Measurements from ENCODE around the gene CLPSL1. TPM values are rescaled to one million over a fixed set of nuclear protein-coding genes. Genes with fewer than 3 reads are reported as not detected.
A peak's percentile ranks its signal among the peaks of the same experiment; 100 is the strongest.
"Not testable (repeated sequence)": the region's sequence is repeated elsewhere in the genome, so short reads cannot be mapped to it uniquely, and the experiment has no call there.

CLPSL1 gene, protein sequence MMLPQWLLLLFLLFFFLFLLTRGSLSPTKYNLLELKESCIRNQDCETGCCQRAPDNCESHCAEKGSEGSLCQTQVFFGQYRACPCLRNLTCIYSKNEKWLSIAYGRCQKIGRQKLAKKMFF
- not detected for total RNA-seq
- long read RNA-seq = 0 reads

DNA sequence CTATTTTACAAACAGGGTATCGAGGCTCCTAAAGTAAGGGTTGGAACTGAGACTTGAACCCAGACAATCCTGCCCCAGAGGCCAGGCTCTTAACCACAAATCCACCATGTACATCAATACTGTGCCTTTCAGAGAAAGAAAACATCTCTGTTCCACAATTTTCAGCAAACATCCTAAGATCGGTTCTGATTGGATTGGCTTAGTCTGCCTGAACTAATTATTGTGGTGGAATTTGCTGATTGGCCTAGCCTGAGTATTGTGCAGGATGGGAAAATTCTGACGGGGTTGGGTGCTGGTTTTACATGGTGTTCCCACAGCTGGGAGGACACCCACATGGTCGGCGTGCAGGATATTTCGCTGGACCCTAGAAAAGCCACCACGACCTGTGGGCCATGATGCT lies at the start of gene CLPSL1:
CLPSL1 (plus strand) TSS at position 301 of the 400 bp plus-strand sequence; CDS start at position 393, 92 bp downstream.
- DNase-seq (no peak), ATAC-seq (no peak)
- intact Hi-C loops (cut with DNase I) = no loop called here

DNA sequence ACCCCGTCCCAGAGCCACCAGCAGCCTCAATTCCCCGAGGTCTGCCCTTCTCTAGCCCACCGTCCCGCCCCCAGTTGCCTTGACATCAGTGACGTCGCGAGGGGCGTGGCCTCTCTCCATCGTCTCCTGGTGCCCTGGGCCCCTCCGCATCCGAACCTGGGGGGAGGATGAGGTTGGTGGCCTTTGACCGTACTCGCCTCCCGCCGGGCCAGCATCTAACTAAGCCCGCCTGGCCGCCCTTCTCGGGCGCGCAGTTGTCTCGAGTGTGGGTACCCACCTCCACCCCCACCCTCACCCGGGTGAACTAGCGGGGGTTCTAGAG lies 49.4 kb upstream of the CLPSL1 start:
- intact Hi-C loops (cut with DNase I) = loop anchor here in 1 of 2 donors (5.0 kb wide), 1 partner anchor 129 kb away; no protein-coding TSS in a partner anchor
- DNase-seq = peak; percentile 99
- ATAC-seq = peak; percentile 60 to 64

DNA sequence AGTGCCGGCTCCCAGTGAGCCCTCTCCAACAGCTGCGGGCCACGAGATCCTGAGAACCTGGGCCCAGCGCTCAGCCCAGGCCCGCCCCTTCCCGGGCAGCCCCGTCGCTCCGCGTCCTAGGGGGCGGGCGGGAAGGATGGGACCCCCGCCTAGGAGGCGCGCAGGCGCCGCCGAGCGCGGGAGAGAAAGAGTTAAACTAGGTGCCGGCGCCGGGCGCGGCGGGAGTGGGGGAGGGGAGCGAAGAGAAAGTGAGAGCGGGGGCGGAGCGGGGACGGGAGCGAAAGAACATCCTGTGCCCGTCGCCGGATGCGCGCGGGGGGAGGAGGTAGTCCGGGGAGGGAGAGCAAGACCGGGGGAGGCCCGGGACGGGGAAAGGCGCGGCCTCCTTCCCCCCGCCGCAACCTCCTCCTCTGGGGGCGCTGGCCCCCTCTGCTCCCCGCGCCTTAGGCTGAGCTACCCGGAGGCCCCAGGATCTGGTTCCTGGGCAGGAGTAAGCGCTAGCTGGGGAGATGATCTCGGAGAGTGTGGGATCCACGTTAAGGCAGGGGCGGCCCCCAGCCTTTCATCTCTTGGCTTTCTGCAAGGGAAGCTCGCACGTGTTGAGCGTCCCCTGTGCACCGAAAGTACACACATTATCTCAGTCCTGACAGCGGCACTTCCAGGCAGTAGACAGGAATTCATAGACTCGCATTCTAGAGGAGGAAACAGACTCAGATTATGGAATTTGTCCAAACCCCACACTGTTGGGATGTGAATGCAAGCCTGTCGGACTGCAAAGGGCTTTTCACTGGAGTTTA lies 48.9 kb upstream of the CLPSL1 start:
- intact Hi-C loops (cut with DNase I) = loop anchor here in 1 of 2 donors (5.0 kb wide), 1 partner anchor 130 kb away; no protein-coding TSS in a partner anchor

DNA sequence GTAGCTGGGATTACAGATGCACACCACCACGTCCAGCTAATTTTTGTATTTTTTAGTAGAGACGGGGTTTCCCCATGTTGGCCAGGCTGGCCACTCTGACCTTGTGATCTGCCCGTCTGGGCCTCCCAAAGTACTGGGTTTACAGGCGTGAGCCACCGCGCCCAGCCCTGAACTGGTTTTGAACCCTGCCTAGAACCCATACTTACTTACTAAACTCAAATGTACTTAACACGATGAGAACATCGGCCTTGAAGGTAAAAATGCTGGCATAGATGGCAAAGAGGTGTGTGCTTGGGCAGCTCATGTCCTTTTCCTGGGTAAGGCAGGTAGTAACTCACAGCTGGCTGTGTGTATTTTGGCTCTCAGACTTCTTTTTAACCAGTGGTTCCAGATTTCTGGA lies 47.2 kb upstream of the CLPSL1 start:
- ATAC-seq = no peak
- no peak for DNase-seq
- intact Hi-C loops (cut with DNase I) = loop anchor here in 1 of 2 donors (5.0 kb wide), 1 partner anchor 131 kb away; no protein-coding TSS in a partner anchor

More for the DNA sequence above, 48.9 kb upstream of the CLPSL1 start:
- DNase-seq (peak; percentile 97), ATAC-seq (peak; percentile 66 to 71)

DNA sequence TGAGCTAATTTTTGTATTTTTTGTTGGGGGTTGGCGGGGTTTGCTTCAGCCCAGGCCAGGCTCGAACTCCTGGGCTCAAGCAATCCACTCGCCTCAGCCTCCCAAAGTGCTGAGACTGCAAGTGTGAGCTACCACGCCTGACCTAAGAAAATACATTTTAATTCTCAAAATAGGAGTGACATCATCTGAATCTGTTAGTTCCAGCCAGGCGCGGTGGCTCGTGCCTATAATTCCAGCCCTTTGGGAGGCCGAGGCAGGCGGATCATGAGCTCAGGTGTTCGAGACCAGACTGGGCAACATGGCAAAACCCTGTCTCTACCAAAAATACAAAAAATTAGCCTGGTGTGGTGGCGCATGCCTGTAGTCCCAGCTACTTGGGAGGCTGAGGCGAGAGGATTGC lies 46.5 kb upstream of the CLPSL1 start:
- not testable (repeated sequence) for ATAC-seq, DNase-seq
- intact Hi-C loops (cut with DNase I) = loop anchor here in 1 of 2 donors (5.0 kb wide), 1 partner anchor 132 kb away; no protein-coding TSS in a partner anchor

DNA sequence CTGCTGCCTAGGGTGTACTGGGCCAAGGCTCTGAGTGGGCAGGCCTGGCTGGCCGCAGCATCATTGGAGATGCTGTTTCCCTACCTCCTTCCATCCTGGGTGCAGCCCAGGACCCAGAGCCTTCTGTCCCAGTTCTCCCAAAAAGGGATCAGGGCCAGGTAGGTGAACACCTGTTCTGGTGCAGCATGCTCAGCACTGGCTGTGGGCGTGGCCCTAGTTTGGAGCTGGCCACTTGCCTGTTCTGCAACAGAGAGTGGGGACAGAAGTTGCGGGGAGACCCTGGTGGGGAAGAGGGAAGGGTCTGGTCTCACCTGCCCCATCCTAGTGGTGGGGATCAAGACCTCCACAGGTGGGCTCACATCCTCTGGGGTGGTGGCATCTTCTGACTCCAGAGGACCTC lies 45.4 kb upstream of the CLPSL1 start:
- no peak for ATAC-seq
- intact Hi-C loops (cut with DNase I) = no loop called here
- DNase-seq = no peak

DNA sequence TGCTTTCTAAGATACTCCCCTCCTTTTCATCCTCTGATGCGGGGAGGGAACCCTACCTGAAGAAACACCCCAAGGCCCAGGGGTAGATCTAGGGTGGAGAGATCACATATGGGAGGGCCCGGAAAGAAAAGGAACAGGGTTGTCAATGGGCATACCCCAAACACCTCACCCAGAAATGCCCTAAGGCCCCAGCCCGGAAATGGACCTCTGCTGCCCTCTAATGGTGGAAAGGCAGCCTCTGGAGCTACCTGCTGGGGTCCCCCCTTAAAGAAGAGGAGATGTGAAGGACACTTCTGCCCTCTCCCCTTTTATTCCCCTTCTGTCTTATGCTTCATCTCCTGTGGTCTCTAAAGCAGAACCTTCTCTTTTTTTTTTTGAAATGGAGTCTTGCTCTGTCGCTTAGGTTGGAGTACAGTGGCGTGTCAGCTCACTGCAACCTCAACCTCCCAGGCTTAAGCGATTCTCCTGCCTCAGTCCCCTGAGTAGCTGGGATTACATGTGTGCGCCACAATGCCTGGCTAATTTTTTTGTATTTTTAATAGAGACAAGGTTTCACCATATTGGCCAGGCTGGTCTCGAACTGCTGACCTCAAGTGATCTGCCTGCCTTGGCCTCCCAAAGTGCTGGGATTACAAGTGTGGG lies 44.4 kb upstream of the CLPSL1 start:
- intact Hi-C loops (cut with DNase I) = loop anchor here (2.0 kb wide), 2 partner anchors 154 to 214 kb away; no protein-coding TSS in a partner anchor
- ATAC-seq (peak; percentile 20 to 35), DNase-seq (peak; percentile 78)

DNA sequence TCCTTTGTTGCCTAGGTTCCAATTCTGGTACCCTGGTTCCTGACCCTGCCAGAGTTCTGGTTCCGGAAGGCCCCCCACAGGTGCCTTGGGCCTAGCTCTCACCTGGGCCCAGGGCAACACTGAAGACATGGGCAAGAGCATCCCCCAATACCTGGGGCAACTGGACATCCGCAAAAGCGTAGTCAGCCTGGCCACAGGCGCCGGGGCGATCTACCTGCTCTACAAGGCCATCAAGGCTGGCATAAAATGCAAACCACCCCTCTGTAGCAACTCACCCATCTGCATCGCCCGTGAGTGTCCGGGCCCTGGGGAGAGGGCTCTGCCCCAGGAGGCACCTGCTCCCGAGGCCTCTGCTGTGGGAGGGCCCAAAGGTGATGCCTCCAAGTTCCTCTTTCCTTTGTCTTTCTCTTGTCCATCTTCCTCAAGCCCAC lies 43.8 kb upstream of the CLPSL1 start, which contains the start of gene ARMC12:
ARMC12 (plus strand) TSS at position 51 of the 431 bp plus-strand sequence; CDS start at position 128, 77 bp downstream.
- no peak for ATAC-seq
- intact Hi-C loops (cut with DNase I) = loop anchor here (1.0 to 2.0 kb wide), 3 partner anchors 153 to 214 kb away; no protein-coding TSS in a partner anchor
- DNase-seq = no peak

DNA sequence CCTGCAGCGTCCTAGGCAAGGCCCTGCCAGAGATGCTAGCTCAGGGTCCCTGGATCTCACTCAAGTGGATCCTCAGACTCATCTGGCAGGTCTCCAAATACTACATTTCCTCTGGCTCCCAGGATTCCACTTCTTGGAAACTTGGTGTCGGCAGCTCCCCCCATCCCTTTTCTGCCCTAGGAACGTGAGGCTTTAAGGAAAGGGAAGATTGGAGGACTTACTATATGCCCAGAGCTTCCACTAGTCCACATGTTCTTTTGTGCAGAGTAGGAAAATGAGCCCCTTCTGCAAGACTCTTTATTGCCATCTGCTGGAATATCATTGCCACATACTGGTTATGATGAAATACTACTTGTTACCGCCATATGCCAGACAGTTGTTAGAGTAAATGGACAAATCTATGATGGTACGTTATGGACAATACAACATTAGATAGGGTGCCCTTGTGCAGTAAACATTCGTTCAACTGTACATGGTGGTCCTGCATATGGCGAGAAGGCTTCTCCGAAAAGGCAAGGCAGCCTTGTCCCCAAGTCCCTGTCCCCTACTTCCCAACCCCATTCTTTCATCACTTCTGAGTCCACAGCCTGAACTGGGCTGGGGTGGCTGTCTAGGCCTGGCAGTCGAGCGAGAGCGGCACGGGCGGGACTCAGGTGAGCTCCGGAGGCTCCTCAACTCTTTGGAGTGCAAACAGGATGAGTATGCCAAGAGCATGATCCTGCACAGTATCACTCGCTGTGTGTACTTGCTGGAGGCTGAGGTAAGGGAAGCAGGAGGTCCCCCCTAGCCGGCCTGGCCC lies 43.2 kb upstream of the CLPSL1 start:
- intact Hi-C loops (cut with DNase I) = loop anchor here (1.0 to 2.0 kb wide), 3 partner anchors 153 to 215 kb away; no protein-coding TSS in a partner anchor
- DNase-seq (no peak), ATAC-seq (peak; percentile 83 to 84)

DNA sequence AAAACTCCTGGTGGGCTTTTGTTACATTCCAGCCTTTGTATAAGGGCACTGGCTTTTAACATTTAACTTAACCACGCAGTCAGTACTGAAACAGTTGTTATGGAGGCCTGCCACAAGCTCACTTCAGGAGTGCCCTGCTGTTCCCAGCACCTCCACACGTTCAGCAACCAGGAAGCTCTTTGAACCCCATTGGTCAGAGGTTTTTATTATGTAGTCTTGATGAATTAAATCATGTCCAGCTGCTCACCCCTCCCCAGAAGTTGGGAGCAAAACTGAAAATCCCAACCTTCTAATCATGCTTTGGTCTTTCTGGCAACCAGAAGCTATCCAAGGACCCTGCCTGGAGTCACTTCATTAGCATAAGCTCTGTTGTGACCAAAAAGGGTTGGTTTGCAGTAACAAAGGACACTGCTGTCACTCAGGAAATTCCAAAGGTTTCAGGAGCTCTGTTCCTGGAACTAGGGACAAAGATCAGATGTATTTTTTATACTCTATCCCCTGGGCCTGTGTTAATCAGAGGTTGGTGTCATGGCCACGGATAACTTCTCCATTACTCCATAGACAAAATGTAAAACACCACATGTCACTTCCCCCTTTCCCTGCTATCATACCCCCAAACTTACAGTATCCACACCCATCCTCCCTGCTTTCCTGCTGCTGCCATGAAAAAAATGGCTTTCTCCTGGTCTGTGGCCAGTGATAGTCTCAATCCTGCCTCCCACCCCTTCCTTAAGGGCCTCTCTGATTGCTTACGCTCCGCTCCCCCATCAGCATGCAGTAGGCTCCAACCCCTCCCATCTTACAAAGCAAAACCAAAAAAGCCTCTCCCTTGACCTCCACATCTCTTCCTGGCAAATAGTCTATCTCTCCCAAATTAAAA lies 40.9 kb upstream of the CLPSL1 start:
- DNase-seq (no peak), ATAC-seq (no peak)
- intact Hi-C loops (cut with DNase I) = no loop called here

DNA sequence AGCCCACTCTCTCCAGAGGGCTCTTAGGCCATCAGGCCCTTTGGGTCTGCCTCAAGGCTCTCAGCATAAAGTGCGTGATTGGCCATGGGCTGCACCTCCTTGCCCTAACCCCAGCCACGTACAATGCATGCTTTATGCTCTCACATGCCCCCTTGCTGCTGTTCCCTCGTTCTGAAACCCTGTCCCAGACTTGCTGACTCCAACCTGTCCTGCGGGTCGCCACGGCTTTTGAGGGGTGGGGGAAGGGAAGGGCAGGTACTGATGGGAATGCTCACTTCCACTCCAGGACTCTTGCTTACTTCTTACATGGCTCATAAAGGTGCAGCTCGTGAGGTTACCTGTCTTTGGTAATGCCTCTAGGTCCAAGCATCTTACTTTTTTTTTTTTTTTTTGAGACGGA lies 38.0 kb upstream of the CLPSL1 start:
- DNase-seq (no peak), ATAC-seq (no peak)
- intact Hi-C loops (cut with DNase I) = no loop called here

DNA sequence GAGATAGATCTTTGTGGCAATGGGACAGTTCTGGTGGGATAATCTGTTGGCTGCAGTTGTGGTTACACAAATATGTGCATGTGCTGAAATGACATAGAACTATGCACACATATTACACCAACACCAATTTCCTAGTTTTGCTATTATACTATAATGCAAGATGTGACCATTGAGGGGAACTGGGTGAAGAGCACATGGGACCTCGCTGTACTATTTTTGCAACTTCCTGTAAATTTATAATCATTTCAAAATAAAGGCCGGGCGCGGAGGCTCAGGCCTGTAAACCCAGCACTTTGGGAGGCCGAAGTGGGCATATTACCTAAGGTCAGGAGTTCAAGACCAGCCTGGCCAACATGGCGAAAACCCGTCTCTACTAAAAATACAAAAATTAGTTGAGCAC lies 35.3 kb upstream of the CLPSL1 start:
- no peak for DNase-seq
- intact Hi-C loops (cut with DNase I) = no loop called here
- ATAC-seq = no peak

DNA sequence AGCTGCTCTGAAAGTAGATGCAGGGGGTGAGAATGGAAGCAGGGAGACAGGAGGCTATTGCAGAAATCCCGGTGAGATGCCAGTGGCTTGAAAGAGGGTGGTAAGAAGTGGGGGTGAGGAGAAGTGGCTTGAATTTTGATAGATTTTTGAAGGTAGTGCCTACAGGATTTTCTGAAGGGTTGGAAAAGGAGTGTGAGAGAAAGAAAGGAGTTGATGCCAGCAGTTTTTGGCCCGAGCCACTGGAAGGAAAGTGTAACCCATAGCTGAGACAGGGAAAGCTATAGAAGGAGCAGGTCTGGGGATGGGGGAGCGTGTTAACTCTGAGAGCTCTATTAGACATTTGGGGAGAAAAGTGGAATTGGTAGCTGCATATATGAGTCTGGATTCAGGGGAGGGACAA lies 34.3 kb upstream of the CLPSL1 start:
- DNase-seq (no peak), ATAC-seq (no peak)
- intact Hi-C loops (cut with DNase I) = no loop called here

DNA sequence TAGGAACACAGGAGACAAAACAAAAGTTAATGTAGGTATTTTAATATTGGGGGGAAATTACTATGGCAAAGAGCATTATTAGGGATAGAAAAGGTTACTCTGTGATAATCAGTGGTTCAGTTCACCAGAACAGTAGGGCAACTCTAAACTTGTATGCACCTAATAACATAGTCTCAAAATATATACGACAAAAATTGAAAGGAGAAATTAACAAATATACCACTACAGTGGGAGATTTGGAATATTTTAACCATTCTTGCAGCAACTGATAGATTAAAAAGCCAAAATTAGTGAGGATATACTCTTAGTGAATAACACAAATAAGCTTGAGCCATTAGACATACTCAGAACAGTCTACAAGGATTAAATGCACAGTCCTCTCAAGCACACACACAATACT lies 32.9 kb upstream of the CLPSL1 start:
- ATAC-seq (no peak), DNase-seq (no peak)
- intact Hi-C loops (cut with DNase I) = no loop called here

DNA sequence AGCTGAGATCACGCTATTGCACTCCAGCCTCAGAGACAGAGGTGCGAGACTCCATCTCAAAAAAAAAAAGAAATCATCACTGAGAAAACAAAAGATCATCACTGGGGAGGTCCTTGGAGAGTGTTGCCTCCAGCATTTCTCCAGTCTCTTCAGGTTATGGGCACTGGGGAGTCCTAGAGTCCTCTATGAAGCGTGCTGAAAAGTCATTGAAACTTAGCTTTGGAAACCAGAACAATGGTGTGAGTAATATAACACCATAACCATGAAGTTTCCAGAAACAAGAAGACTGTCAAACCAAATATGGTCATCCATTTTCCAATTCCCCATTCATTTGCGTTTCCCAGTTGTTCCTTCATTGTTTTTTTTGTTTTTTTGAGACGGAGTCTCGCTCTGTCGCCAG lies 30.3 kb upstream of the CLPSL1 start:
- DNase-seq = no peak
- intact Hi-C loops (cut with DNase I) = no loop called here
- ATAC-seq = no peak

DNA sequence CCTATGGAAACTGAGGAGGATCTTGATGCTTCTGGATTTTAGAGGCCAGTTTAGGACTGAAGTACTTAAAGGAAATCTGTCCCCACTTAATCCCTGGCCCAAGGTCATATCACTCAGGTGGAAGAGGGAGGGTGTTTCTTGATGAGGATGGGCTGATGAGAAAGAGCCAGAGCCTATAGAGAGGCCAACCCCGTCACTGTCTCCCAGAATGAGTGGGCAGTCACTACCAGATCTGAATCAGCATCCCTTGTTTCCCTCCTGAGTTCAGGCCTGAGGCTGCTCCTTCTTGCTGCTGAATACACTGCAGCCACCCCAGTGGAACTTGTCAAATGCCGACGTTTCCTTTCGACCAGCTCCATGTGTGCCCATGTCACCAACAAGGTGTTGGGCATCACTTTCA lies 29.2 kb upstream of the CLPSL1 start:
- ATAC-seq (no peak), DNase-seq (no peak)
- intact Hi-C loops (cut with DNase I) = no loop called here

DNA sequence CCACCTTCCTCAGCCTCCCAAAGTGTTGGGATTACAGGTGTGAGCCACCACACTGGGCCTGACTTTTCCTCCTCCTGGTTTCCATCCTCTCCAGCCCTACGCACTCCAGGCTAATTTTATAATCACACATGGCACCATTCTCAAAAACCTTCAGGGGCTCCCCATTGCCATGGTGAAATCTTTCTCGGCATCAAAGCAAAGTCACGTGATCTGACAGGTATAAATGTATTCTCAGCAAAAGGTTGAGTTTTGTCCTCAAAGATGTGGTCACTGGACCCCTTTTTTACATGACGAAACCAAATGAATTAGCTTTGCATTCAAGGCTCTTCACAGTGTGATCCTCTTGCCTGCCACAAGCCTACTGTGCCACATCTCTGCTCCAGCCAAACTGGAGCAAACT lies 28.5 kb upstream of the CLPSL1 start:
- DNase-seq (no peak), ATAC-seq (no peak)
- intact Hi-C loops (cut with DNase I) = no loop called here

Data from left cardiac atrium (tissue), 4 donors.